HG03432 (cell line): ENCODE results near the gene CERK.
"Not testable (repeated sequence)": the region's sequence is repeated elsewhere in the genome, so short reads cannot be mapped to it uniquely, and the experiment has no call there.

Experiments used
- ATAC-seq: cut with Tn5 transposase; IDR thresholded peaks from one replicate; pipeline ENCODE4 v1.9.1; 2021; ENCODE audit warnings: mild to moderate bottlenecking, moderate library complexity; ENCODE audit not compliant: unreplicated experiment

Gene CERK

DNA sequence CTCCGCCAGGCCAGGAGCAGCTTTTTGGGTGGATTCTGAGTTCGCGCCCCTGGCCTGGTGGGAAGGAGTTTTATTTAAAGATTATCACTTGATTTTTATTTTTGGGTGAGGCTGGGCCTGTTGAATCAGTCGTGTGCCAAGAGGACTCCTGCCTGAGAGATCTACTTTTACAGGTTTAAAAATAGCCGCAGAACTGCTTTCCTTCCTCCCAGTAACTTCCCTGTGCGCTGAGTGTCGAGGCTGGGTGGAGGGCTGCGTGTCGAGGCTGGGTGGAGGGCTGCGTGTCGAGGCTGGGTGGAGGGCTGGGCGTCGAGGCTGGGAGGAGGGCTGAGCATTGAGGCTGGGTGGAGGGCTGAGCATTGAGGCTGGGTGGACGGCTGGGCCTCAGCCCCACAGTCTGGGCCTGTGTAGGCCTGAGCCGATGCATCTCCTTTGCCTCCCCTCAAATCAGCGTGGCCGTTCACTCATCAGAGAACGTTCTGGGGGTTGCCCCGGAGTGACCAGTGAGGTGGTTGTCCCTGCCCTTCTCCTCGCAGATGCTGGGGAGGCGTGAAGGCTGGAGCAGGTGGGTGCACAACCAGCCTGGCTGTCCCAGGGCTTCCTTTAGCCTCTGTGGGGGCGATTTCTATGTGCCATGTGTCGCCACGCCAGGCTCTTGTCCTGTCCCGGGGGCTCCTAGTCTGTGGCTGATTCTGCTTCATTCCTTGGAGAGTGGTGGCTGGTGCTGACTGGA is 87.8 kb downstream of the CERK start:
- no peak for ATAC-seq

DNA sequence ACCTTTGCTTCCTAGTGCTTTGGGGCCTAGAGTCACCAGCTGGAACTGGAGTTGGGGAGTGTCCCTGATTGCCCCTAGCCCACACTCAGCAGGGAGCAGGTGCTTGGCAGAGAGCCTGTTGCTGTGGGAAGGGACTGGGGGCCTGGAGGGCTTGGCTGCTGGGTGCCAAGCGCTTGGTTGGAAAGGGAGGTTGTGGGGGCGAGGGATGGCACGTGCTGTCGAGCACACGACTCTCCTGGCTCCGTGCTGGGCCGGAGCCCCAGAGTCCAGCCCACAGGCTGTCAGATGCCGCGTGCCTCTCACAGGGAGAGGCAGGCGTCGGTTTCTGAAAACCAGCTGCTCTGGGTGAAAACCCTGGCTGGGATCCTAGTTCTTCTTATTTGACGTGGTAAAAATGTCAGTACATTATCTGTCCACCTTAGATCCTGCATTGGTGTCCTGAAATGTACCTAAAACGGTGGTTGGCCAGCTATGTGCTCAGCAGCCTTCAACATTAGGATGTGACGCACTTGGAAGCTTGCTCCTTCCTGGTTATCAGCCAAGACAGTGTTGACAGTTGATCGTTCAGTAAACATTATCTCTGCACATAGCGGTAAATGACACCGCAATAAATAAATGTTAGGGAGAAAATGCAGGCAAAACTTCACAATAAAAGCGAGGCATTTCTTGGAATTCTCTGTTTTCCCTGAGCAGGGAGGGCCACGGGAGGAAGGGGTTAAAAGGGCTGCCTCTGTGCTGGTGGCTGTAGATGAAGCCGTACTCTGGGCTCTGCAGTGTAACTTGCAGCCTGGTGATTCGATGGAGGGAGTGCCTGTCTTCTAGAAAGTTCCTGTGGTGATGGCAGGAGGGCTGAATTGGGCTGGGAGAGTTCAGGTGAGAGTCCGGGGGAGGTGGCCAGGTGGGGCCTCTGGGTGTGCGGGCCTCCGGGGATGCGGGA is 88.6 kb downstream of the CERK start:
- no peak for ATAC-seq

- ATAC-seq, result not testable (repeated sequence)
These were observed 89.7 kb downstream of the CERK start for GRCh38 chr22:46648225-46648820.

GRCh38 chr22:46646531-46647215 is 91.4 kb downstream of the CERK start:
- no peak for ATAC-seq

DNA sequence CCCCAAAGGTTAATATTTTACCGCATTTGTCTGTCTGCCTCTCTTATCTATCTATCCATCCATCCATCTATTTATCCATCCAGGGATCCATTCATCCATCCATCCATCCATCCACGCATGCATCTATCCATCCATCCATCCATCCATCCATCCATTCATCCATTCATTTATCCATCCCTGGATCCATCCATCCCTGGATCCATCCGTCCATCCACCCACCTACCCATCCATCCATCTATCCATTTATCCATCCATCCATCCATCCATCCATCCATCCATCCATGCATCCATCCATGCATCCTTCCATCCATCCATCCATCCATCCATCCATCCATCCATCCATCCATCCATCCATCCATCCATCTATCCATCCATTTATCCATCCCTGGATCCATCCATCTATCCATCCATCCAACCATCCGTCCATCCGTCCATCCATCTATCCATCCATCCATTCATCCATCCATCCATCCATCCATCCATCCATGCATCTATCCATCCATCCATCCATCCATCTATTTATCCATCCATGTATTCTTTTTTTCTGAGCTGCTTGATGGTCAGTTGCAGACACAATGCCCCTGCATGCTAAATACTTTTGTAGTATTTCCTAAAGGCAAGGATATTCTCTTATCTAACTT is 95.1 kb downstream of the CERK start:
- not testable (repeated sequence) for ATAC-seq

GRCh38 chr22:46641811-46642266 is 96.2 kb downstream of the CERK start:
- no peak for ATAC-seq

- ATAC-seq, result no peak
These were observed 97.6 kb downstream of the CERK start for GRCh38 chr22:46640293-46641055.

- no peak for ATAC-seq
These were observed 98.2 kb downstream of the CERK start for GRCh38 chr22:46639843-46640242.

GRCh38 chr22:46638601-46639431 is 99.2 kb downstream of the CERK start:
- no peak for ATAC-seq

GRCh38 chr22:46637711-46638600 is 100.1 kb downstream of the CERK start:
- ATAC-seq, result no peak

- no peak for ATAC-seq
These were observed 101.6 kb downstream of the CERK start for GRCh38 chr22:46636221-46637002.

DNA sequence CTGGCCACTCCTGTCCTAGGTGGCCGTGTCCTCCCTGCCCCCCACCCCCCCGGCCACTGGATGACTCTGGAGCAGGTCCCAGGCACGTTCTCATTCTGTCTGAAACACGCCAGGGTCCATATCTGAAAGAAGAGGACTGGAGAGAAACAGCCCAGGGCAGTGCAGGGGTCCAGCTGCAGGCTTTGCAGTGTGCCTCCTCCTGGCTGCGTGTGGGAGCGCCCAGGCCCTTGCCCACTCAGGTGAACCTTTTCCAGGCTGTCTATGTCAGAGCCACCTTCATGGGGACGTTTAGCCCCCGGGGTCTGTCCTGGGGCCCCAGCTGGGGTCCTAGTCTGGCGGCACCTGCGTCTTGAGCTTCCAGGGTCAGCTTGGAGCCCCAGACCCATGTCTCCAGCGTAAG is 102.3 kb downstream of the CERK start:
- ATAC-seq, result no peak

DNA sequence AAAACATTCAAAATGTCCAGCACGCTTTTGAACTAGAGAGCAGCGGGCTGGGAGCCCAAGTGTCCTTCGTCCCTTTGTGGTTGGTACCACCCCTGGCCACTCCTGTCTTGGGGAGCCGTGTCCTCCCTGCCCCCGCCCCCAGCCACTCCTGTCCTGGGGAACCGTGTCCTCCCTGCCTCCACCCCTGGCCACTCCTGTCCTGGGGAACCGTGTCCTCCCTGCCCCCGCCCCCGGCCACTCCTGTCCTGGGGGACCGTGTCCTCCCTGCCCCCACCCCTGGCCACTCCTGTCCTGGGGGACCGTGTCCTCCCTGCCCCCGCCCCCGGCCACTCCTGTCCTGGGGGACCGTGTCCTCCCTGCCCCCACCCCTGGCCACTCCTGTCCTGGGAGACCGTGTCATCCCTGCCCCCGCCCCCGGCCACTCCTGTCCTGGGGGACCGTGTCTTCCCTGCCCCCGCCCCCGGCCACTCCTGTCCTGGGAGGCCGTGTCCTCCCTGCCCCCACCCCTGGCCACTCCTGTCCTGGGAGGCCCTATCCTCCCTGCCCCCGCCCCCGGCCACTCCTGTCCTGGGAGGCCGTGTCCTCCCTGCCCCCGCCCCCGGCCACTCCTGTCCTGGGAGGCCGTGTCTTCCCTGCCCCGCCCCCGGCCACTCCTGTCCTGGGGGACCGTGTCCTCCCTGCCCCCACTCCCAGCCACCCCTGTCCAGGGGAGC is 102.9 kb downstream of the CERK start:
- not testable (repeated sequence) for ATAC-seq
